Measurements from ENCODE around the gene ARAP1.

Gene ARAP1

GRCh38 chr11:72702096-72702495, 50.1 kb downstream of the ARAP1 start:
- DNase-seq = no peak

GRCh38 chr11:72701466-72701865, 50.7 kb downstream of the ARAP1 start:
- DNase-seq = no peak

GRCh38 chr11:72700146-72700545, 52.1 kb downstream of the ARAP1 start:
- no peak for DNase-seq

- DNase-seq = no peak
These were observed 54.4 kb downstream of the ARAP1 start for GRCh38 chr11:72697814-72698213.

GRCh38 chr11:72696866-72697700, 55.1 kb downstream of the ARAP1 start:
- DNase-seq = no peak

- DNase-seq = no peak
These were observed 56.9 kb downstream of the ARAP1 start for GRCh38 chr11:72695354-72695753.

- no peak for DNase-seq
These were observed 58.8 kb downstream of the ARAP1 start for GRCh38 chr11:72693271-72693968.

GRCh38 chr11:72692498-72693237, 59.5 kb downstream of the ARAP1 start:
- DNase-seq = no peak

- no peak for DNase-seq
These were observed 62.0 kb downstream of the ARAP1 start for GRCh38 chr11:72690166-72690565.

- no peak for DNase-seq
These were observed 63.3 kb downstream of the ARAP1 start for GRCh38 chr11:72688929-72689328.

GRCh38 chr11:72688486-72688885, 63.7 kb downstream of the ARAP1 start:
- no peak for DNase-seq

- DNase-seq = no peak
These were observed 64.9 kb downstream of the ARAP1 start for GRCh38 chr11:72687326-72687725.

GRCh38 chr11:72686639-72687220, 65.5 kb downstream of the ARAP1 start:
- DNase-seq = no peak

- DNase-seq = peak; percentile 29 to 36
These were observed 66.4 kb downstream of the ARAP1 start for GRCh38 chr11:72685560-72686480.

- peak; percentile 17 to 28 for DNase-seq
These were observed 67.8 kb downstream of the ARAP1 start for GRCh38 chr11:72684236-72684912.

GRCh38 chr11:72683782-72684200, 68.4 kb downstream of the ARAP1 start:
- DNase-seq = peak; percentile 52 to 63

GRCh38 chr11:72682858-72683243, 69.4 kb downstream of the ARAP1 start:
- no peak for DNase-seq

- DNase-seq = no peak
These were observed 69.9 kb downstream of the ARAP1 start for GRCh38 chr11:72682238-72682857.

GRCh38 chr11:72681226-72682153, 70.7 kb downstream of the ARAP1 start:
- DNase-seq = no peak

All from activated CD4-positive, alpha-beta T cell treated with anti-CD3 and anti-CD28 coated beads, Interleukin-2, amount 50 U/mL, for 4 hours (primary cell).